PC-9 (cell line): ENCODE data around the gene PLA2R1. TPM values are rescaled to one million over a fixed set of nuclear protein-coding genes. Genes with fewer than 3 reads are reported as not detected.

ENCODE experiments used
- BruUV-seq: library from RNA; stranded (reverse); fragments of 400-500 nt; replicated peaks from 2 replicates; lab custom pipeline; 2021; lab: Mats Ljungman, UMichigan
- CTCF ChIA-PET: fragments of 300-600 bp; sonication (Branson Sonifier 250); formaldehyde crosslinking; loops from one replicate; lab custom pipeline; 2022; ENCODE audit warnings: antibody characterized with exemption; lab: Charles Lee
- POLR2A ChIA-PET: fragments of 300-600 bp; sonication (Branson Sonifier 250); formaldehyde crosslinking; loops from one replicate; lab custom pipeline; 2022; ENCODE audit warnings: antibody characterized with exemption; ENCODE audit not compliant: unreplicated experiment; lab: Charles Lee
- DNase-seq, 2 experiments: peaks; one replicate each; pipeline versions ENCODE4 v3.0.0 to v3.0.0-alpha.2; 2015 to 2022; ENCODE audit warnings: mixed read lengths in 1 of 2
- H2AFZ ChIP-seq: fragments of 200-600 bp; sonication (generic); 2 replicates; pipeline ENCODE4 v1.8.1; 2017; ENCODE audit warnings: antibody characterized with exemption
- H3F3A ChIP-seq: fragments of 200-600 bp; sonication (generic); 2 replicates; pipeline ENCODE4 v1.8.1; 2017; ENCODE audit warnings: antibody characterized with exemption, mild to moderate bottlenecking, low read depth; ENCODE audit not compliant: insufficient read depth
- H3K27ac ChIP-seq: fragments of 200-600 bp; sonication (generic); 2 replicates; pipeline ENCODE4 v1.6.1; 2016; ENCODE audit warnings: mixed run types
- H3K27me3 ChIP-seq: fragments of 200-600 bp; sonication (generic); 2 replicates; pipeline ENCODE4 v1.6.1; 2016; ENCODE audit warnings: low read depth, mixed run types; ENCODE audit not compliant: insufficient read depth
- H3K36me3 ChIP-seq: fragments of 200-600 bp; sonication (generic); 2 replicates; pipeline ENCODE4 v1.6.1; 2016; ENCODE audit warnings: low read depth, mixed run types
- H3K4me1 ChIP-seq: fragments of 200-600 bp; sonication (generic); replicated peaks from 2 replicates; pipeline ENCODE4 v1.6.1; 2016; ENCODE audit warnings: mixed run types; ENCODE audit not compliant: insufficient read depth
- H3K4me2 ChIP-seq: fragments of 200-600 bp; sonication (generic); 2 replicates; pipeline ENCODE4 v1.6.1; 2017; ENCODE audit warnings: mixed run types
- H3K4me3 ChIP-seq: fragments of 200-600 bp; sonication (generic); 2 replicates; pipeline ENCODE4 v1.6.1; 2016; ENCODE audit warnings: mixed run types
- H3K79me2 ChIP-seq: fragments of 200-600 bp; sonication (generic); 2 replicates; pipeline ENCODE4 v1.6.1; 2017; ENCODE audit warnings: low read depth, mixed run types
- H3K9me2 ChIP-seq: fragments of 200-600 bp; sonication (generic); 2 replicates; pipeline ENCODE4 v1.8.1; 2017; ENCODE audit warnings: mild to moderate bottlenecking; ENCODE audit not compliant: insufficient read depth
- H3K9me3 ChIP-seq: fragments of 200-600 bp; sonication (generic); 2 replicates; pipeline ENCODE4 v1.8.1; 2016; ENCODE audit warnings: low read depth; ENCODE audit not compliant: insufficient read depth
- H4K20me1 ChIP-seq: fragments of 200-600 bp; sonication (generic); 2 replicates; pipeline ENCODE4 v1.8.1; 2017; ENCODE audit not compliant: insufficient read depth
- CTCF ChIP-seq: fragments of 200-600 bp; sonication (generic); conservative IDR thresholded peaks from 2 replicates; pipeline ENCODE4 v1.6.1; 2017; ENCODE audit warnings: mixed run types, antibody characterized with exemption, mild to moderate bottlenecking, moderate library complexity
- EZH2 ChIP-seq: fragments of 200-600 bp; sonication (generic); IDR thresholded peaks from 2 replicates; pipeline ENCODE4 v1.8.0; 2017; ENCODE audit warnings: antibody characterized with exemption, low read depth
- intact Hi-C: fragments of 100-400 bp; cut with micrococcal nuclease; formaldehyde crosslinking; loops from one replicate; pipeline ENCODE4 v1.10.0; 2022; ENCODE audit not compliant: unreplicated experiment
- total RNA-seq: library from RNA; stranded (reverse); gene quantifications from 2 replicates; pipeline ENCODE4 v1.2.3, GENCODE V29; 2021

The PLA2R1 gene
- total RNA-seq, 1 experiment from 2014 or later, result 0.33 TPM

DNA sequence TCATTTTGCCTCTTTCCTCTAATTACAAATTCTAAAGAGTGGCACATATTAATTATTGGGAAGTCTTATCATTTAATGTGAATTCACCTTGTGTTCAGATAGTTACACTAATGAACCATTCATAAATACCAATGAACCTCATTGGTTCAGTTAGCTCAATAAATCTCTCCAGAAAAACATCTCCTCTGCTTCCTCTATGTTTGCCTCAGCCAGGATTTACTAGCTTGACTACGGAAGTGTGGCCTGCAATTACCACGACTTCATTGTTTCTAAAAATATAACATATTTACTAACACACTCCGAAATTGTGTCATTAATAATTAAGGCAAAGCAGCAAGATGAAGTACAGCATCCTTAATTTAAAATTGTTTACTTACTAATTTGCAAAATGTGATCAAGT, 103.3 kb downstream of the PLA2R1 start:
- H3K79me2 ChIP-seq, result no peaks in the 10 kb centered on the region
- POLR2A ChIA-PET, result no interaction called here
- CTCF ChIA-PET, result interaction anchor here (0.6 kb wide), 1 partner anchor 1301 kb away, joined by 4 read pairs; no protein-coding TSS in a partner anchor

DNA sequence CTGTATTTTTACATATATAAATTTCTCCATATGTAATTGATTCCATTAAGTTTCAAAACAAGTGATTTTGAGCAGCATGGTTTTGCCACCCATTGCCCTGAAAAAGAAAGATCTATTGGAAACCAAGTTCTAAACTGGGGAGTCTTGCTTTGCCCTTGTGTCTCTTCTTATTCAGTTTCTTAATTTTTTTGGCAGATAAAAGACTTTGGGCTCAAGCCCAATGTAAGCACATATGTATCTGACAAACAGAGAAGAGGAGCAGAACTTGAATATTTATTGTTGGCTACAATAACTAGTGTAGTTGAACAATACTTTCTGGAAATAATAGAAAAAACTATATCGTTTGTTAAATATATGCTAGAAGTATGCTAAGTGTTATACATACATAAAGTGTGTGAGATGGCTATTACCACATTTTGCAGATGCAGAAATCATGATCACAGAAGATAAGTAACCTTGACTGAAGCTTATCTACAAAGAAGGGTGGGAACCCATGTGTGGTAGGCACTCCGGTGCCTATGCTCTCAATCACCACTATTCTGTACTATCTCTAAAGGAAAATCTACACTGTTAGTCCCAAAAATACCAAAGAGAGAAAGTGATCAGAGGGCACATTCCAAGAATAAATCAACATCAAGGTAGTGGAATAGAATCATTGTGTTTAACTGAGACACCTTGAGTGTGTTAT, 109.1 kb downstream of the PLA2R1 start:
- no peaks in the 10 kb centered on the region for H3K79me2 ChIP-seq
- no peak overlapping the region for H3K4me3 ChIP-seq
- no peaks in the 10 kb centered on the region for H3K4me1 ChIP-seq
- no peaks in the 10 kb centered on the region for H3K36me3 ChIP-seq
- no peaks in the 10 kb centered on the region for H3K9me2 ChIP-seq
- CTCF ChIA-PET, result no interaction called here
- POLR2A ChIA-PET, result no interaction called here
- intact Hi-C loops, result no loop called here
- no TSS peak for BruUV-seq
- no peaks in the 10 kb centered on the region for H3K27me3 ChIP-seq
- H3K27ac ChIP-seq, result no peak overlapping the region
- no peak overlapping the region for H3K4me2 ChIP-seq
- TF ChIP-seq CTCF, result no peak
- TF ChIP-seq EZH2, result no peak
- H2AFZ ChIP-seq, result no peak overlapping the region
- DNase-seq, result no peak
- H3K9me3 ChIP-seq, result no peaks in the 10 kb centered on the region
- H4K20me1 ChIP-seq, result no peaks in the 10 kb centered on the region
- H3F3A ChIP-seq, result no peaks in the 10 kb centered on the region

More for the DNA sequence above, 103.3 kb downstream of the PLA2R1 start:
- H3K9me2 ChIP-seq, result no peaks in the 10 kb centered on the region
- H3K4me3 ChIP-seq, result no peak overlapping the region
- no peak overlapping the region for H3K4me2 ChIP-seq
- BruUV-seq, result no TSS peak
- no peaks in the 10 kb centered on the region for H3K27me3 ChIP-seq
- DNase-seq, result no peak
- intact Hi-C loops, result no loop called here
- no peaks in the 10 kb centered on the region for H3F3A ChIP-seq
- TF ChIP-seq CTCF (no peak), EZH2 (no peak)
- no peaks in the 10 kb centered on the region for H4K20me1 ChIP-seq
- no peaks in the 10 kb centered on the region for H3K36me3 ChIP-seq
- H3K9me3 ChIP-seq, result no peaks in the 10 kb centered on the region
- 0 out of 2 replicates have a peak, but pooled peaks cover 5% of the 10 kb centered on the region for H3K4me1 ChIP-seq
- no peak overlapping the region for H2AFZ ChIP-seq
- H3K27ac ChIP-seq, result no peak overlapping the region

DNA sequence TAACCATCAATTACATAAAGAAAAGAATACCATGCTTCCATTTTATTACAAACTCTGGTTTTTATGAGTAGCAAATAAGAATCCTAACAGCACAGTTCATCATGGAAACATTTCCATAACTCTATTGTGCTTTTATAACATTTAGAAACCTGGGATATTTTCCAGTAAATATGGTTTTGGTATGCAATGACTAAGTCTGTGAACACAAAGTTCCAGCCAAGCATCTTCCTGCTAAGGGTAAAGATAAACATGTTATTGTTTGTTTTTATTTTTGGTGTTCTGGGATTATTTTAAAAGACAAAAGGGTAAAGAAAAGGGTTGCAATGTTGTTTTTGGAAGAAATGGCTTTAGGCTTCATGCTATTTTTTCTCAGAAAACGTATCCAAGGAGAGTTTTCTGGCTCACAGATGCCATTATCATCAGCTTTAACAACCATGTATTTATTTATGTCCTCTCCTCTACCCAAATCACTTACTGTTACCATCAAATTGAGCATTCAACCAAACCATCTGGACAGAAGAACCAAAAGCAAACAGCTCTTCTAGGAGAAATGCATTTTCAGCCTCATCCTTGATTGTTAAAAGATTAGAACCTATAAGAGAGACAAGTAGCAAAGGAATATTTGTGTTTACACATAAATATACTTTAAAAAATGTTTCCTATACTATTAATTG, 116.0 kb downstream of the PLA2R1 start:
- H3K27ac ChIP-seq, result no peak overlapping the region
- ChIA-PET CTCF (no interaction called here), POLR2A (no interaction called here)
- no peaks in the 10 kb centered on the region for H3K36me3 ChIP-seq
- H4K20me1 ChIP-seq, result no peaks in the 10 kb centered on the region
- no peaks in the 10 kb centered on the region for H3F3A ChIP-seq
- no peaks in the 10 kb centered on the region for H3K27me3 ChIP-seq
- H3K4me3 ChIP-seq, result no peak overlapping the region
- H3K79me2 ChIP-seq, result no peaks in the 10 kb centered on the region
- no peaks in the 10 kb centered on the region for H3K9me2 ChIP-seq
- H2AFZ ChIP-seq, result no peak overlapping the region
- H3K4me1 ChIP-seq, result no peaks in the 10 kb centered on the region
- H3K4me2 ChIP-seq, result no peak overlapping the region
- TF ChIP-seq EZH2, result no peak
- no peak for TF ChIP-seq CTCF
- DNase-seq, result no peak
- BruUV-seq, result no TSS peak
- H3K9me3 ChIP-seq, result no peaks in the 10 kb centered on the region
- intact Hi-C loops, result no loop called here
